Neuronal stem cell (in vitro differentiated cells): ENCODE data around the gene CFAP73.

Source experiments
- DNase-seq: peaks from one replicate; pipeline ENCODE4 v3.0.0-alpha.2; 2013; ENCODE audit warnings: low spot score
- H2AFZ ChIP-seq: one replicate; pipeline ENCODE4 v1.6.1; 2013; ENCODE audit warnings: mild to moderate bottlenecking, low read length, inconsistent platforms
- H2AK5ac ChIP-seq: 2 replicates; pipeline ENCODE4 v1.6.1; 2013; ENCODE audit warnings: low read depth, mild to moderate bottlenecking, inconsistent platforms, low read length, moderate library complexity, mixed read lengths
- H2BK120ac ChIP-seq: 2 replicates; pipeline ENCODE4 v1.6.1; 2013; ENCODE audit warnings: low read depth, mild to moderate bottlenecking, inconsistent platforms, low read length, moderate library complexity, mixed read lengths
- H2BK12ac ChIP-seq: one replicate; pipeline ENCODE4 v1.6.1; 2013; ENCODE audit warnings: low read length, inconsistent platforms
- H2BK15ac ChIP-seq: 2 replicates; pipeline ENCODE4 v1.6.1; 2013; ENCODE audit warnings: mild to moderate bottlenecking, low read length, inconsistent platforms, mixed read lengths
- H2BK5ac ChIP-seq: one replicate; pipeline ENCODE4 v1.6.1; 2013; ENCODE audit warnings: inconsistent platforms, mild to moderate bottlenecking, low read length, moderate library complexity
- H3K14ac ChIP-seq: one replicate; pipeline ENCODE4 v1.6.1; 2013; ENCODE audit warnings: low read length, inconsistent platforms
- H3K18ac ChIP-seq: 2 replicates; pipeline ENCODE4 v1.6.1; 2013; ENCODE audit warnings: low read length, inconsistent platforms
- H3K23ac ChIP-seq: 2 replicates; pipeline ENCODE4 v1.6.1; 2013; ENCODE audit warnings: low read depth, mild to moderate bottlenecking, mixed read lengths, low read length, inconsistent platforms; ENCODE audit not compliant: poor library complexity
- H3K27ac ChIP-seq: replicated peaks from 3 replicates; pipeline ENCODE4 v1.5.1; 2013; ENCODE audit warnings: low read length, inconsistent platforms
- H3K27me3 ChIP-seq, 3 experiments: 2 replicates each; pipeline ENCODE4 v1.6.1; 2013; ENCODE audit warnings: low read length in 3 of 3, mild to moderate bottlenecking in 2 of 3, inconsistent platforms in 1 of 3, low read depth in 1 of 3, mixed read lengths in 1 of 3, moderate library complexity in 1 of 3; ENCODE audit not compliant: control insufficient read depth in 3 of 3, insufficient read depth in 3 of 3
- H3K36me3 ChIP-seq, 2 donors: replicated peaks in 1 of 2; 2 replicates each; pipeline ENCODE4 v1.6.1; 2013; ENCODE audit warnings: low read length in 2 of 2; ENCODE audit not compliant: control insufficient read depth in 2 of 2, insufficient read depth in 2 of 2
- H3K4ac ChIP-seq: 2 replicates; pipeline ENCODE4 v1.6.1; 2013; ENCODE audit warnings: inconsistent platforms, mild to moderate bottlenecking, low read length, moderate library complexity
- H3K4me1 ChIP-seq, 2 donors: 1 replicate in 1 of 2; 2 replicates in 1 of 2; pipeline ENCODE4 v1.6.1; 2013; ENCODE audit warnings: low read length in 2 of 2, low read depth in 1 of 2; ENCODE audit not compliant: control insufficient read depth in 2 of 2, insufficient read depth in 1 of 2
- H3K4me2 ChIP-seq: one replicate; pipeline ENCODE4 v1.6.1; 2013; ENCODE audit warnings: mild to moderate bottlenecking, low read length, inconsistent platforms; ENCODE audit not compliant: insufficient read depth, poor library complexity, severe bottlenecking
- H3K4me3 ChIP-seq, 2 donors: 2 replicates each; pipeline ENCODE4 v1.5.1; 2013; ENCODE audit warnings: low read length in 2 of 2, mild to moderate bottlenecking in 2 of 2, inconsistent platforms in 1 of 2, moderate library complexity in 1 of 2
- H3K79me1 ChIP-seq: one replicate; pipeline ENCODE4 v1.6.1; 2013; ENCODE audit warnings: low read depth, mild to moderate bottlenecking, inconsistent platforms, low read length, moderate library complexity
- H3K9ac ChIP-seq: one replicate; pipeline ENCODE4 v1.6.1; 2013; ENCODE audit warnings: mild to moderate bottlenecking, low read depth, low read length, inconsistent platforms; ENCODE audit not compliant: poor library complexity
- H3K9me3 ChIP-seq, 2 donors: replicated peaks in 1 of 2; 2 replicates each; pipeline versions ENCODE3 to v1.6.1; 2013; ENCODE audit warnings: low read length in 2 of 2, mild to moderate bottlenecking in 2 of 2, inconsistent platforms in 1 of 2, low read depth in 1 of 2, mixed read lengths in 1 of 2, moderate library complexity in 1 of 2; ENCODE audit not compliant: control insufficient read depth in 2 of 2, insufficient read depth in 1 of 2
- H4K8ac ChIP-seq: one replicate; pipeline ENCODE4 v1.6.1; 2013; ENCODE audit warnings: low read depth, mild to moderate bottlenecking, inconsistent platforms, low read length, moderate library complexity
- H4K91ac ChIP-seq: one replicate; pipeline ENCODE4 v1.6.1; 2013; ENCODE audit warnings: low read length, low read depth, mild to moderate bottlenecking, inconsistent platforms; ENCODE audit not compliant: poor library complexity
- WGBS, 2 donors: extraction: QIAGEN DNeasy Blood & Tissue Kit; methylation state at CpG; one replicate each; pipeline ENCODE4 v1.1.7; 2013; ENCODE audit warnings: missing lambda C conversion rate in 2 of 2, mixed read lengths in 1 of 2; ENCODE audit not compliant: insufficient read length in 2 of 2, insufficient replicate concordance in 1 of 2; ENCODE audit errors: extremely low coverage in 2 of 2; 5-methylcytosine and 5-hydroxymethylcytosine counted together

The CFAP73 gene

DNA sequence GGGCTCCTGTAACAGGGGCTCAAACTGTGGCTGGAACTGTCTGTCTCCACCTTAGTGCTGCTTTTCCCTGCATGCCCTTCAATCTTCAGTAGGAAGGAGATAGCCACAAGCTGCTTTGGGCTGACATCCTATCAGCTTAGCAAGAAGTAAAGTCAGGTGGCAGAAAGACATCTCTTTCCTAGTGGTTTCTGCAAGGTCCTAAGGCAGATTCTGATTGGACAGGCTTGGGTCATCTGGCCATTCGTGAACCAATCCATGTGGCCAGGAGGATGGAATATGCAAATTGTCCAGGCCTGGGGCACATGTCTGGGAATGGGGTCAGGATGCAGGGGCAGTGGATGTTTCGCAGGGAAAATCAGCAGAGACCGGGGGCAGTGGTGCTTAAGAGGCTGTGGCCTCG is 41.2 kb downstream of the CFAP73 start:
- H2BK5ac ChIP-seq = no peak overlapping the region
- H2BK12ac ChIP-seq = no peak overlapping the region
- H4K91ac ChIP-seq = no peak overlapping the region
- peaks cover 3% of the 10 kb centered on the region for H3K79me1 ChIP-seq
- no peak overlapping the region for H3K14ac ChIP-seq
- H2AK5ac ChIP-seq = no peak overlapping the region
- H4K8ac ChIP-seq = no peak overlapping the region
- no peak overlapping the region for H3K4ac ChIP-seq
- no peaks in the 10 kb centered on the region for H3K9me3 ChIP-seq
- H2AFZ ChIP-seq = peak overlapping the region; percentile 24
- H2BK15ac ChIP-seq = no peak overlapping the region
- H3K4me2 ChIP-seq = no peak overlapping the region
- H3K23ac ChIP-seq = no peak overlapping the region
- H3K27me3 ChIP-seq = no peaks in the 10 kb centered on the region
- H2BK120ac ChIP-seq = no peak overlapping the region
- peaks cover 15 to 44% of the 10 kb centered on the region in 2 donors for H3K36me3 ChIP-seq
- no peak for DNase-seq
- WGBS, 2 donors = no CpG with 5 or more reads among the region's 4 CpGs
- H3K4me1 ChIP-seq = peaks cover 6 to 16% of the 10 kb centered on the region in 2 donors
- no peak overlapping the region for H3K4me3 ChIP-seq
- peak overlapping the region; percentile 28 for H3K27ac ChIP-seq
- no peak overlapping the region for H3K18ac ChIP-seq
- H3K9ac ChIP-seq = no peak overlapping the region

DNA sequence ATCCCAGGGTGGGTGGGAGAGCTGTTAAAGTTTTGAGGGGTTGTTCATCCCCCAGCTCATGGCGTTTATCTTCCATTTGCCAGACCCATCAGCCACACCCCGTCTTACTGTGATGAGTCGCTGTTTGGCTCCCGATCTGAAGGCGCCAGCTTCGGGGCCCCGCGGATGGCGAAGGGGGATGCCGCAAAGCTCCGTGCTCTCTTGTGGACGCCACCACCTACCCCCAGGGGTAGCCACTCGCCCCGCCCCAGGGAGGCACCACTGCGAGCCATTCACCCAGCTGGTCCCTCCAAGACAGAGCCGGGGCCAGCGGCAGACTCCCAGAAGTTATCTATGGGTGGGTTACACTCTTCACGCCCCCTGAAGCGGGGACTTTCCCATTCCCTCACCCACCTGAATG is 41.7 kb downstream of the CFAP73 start:
- Histone ChIP-seq H3K18ac (no peak overlapping the region), H2BK15ac (no peak overlapping the region), H3K9me3 (no peaks in the 10 kb centered on the region), H4K8ac (no peak overlapping the region), H3K4me3 (no peak overlapping the region), H4K91ac (no peak overlapping the region), H3K27ac (no peak overlapping the region), H2AFZ (peak overlapping the region; percentile 24), H3K4me1 (peaks cover 3 to 14% of the 10 kb centered on the region in 2 donors), H3K23ac (no peak overlapping the region), H3K4ac (no peak overlapping the region), H3K36me3 (peaks cover 15 to 44% of the 10 kb centered on the region in 2 donors), H3K14ac (no peak overlapping the region), H2AK5ac (no peak overlapping the region), H2BK120ac (no peak overlapping the region), H3K27me3 (no peaks in the 10 kb centered on the region), H3K79me1 (peaks cover 3% of the 10 kb centered on the region), H2BK5ac (no peak overlapping the region), H3K4me2 (no peak overlapping the region), H3K9ac (no peak overlapping the region), H2BK12ac (no peak overlapping the region)
- no CpG with 5 or more reads among the region's 19 CpGs for whole genome bisulfite sequencing, 2 donors
- DNase-seq = no peak

DNA sequence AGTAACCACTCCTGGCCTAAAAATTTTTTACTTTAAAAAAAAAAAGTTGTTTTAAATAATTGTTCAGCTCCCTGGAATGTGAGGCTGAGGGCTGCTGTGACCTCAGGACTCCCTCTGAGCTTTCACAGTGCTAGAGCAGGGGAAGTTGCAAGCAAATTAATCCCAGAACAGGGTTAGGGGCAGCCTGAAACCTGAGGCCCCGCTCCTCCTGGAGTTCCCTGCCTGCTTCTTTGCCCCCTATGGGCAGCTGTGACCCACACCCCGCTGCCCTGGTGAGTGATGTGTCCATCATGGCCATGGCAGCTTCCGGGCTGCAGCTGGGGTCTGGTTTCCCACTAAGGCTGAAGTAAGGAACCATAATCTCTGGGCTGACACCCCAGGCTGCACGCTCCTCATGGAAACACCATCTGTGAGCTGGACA is 45.5 kb downstream of the CFAP73 start:
- no peak overlapping the region for H4K91ac ChIP-seq
- no peak overlapping the region for H3K4me3 ChIP-seq
- H3K27me3 ChIP-seq = no peaks in the 10 kb centered on the region
- H3K23ac ChIP-seq = no peak overlapping the region
- H2AK5ac ChIP-seq = no peak overlapping the region
- H3K9me3 ChIP-seq = no peaks in the 10 kb centered on the region
- no peak overlapping the region for H2AFZ ChIP-seq
- H2BK5ac ChIP-seq = no peak overlapping the region
- H2BK120ac ChIP-seq = no peak overlapping the region
- peaks cover 13 to 23% of the 10 kb centered on the region in 2 donors for H3K36me3 ChIP-seq
- no peaks in the 10 kb centered on the region for H3K79me1 ChIP-seq
- no peak overlapping the region for H2BK15ac ChIP-seq
- no peak overlapping the region for H3K27ac ChIP-seq
- H3K4me2 ChIP-seq = no peak overlapping the region
- H2BK12ac ChIP-seq = no peak overlapping the region
- H3K9ac ChIP-seq = no peak overlapping the region
- H4K8ac ChIP-seq = no peak overlapping the region
- no peak overlapping the region for H3K4ac ChIP-seq
- H3K18ac ChIP-seq = peak overlapping the region; percentile 19
- peaks cover 4 to 9% of the 10 kb centered on the region in 2 donors for H3K4me1 ChIP-seq
- no CpG with 5 or more reads among the region's 4 CpGs for WGBS, 2 donors
- DNase-seq = no peak
- no peak overlapping the region for H3K14ac ChIP-seq

DNA sequence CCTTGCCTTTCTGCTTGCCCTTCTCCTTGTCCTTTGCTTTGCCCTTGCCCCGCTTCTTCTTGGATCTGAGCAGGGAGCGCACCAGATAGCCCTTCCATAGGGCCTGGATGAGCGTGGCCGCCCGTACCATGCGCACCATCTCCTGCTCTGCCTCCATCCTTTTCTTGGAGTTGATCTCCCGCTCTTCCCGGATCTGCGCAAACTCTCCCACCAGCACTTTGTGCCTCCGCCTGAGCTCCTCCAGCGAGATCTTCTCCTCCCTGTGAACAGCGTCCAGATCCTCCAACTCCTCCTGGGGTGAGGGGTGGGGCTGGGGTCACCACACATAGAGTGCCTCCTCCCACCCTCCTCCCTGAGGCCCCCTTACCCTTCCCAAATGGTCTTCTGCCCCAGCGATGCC is 46.1 kb downstream of the CFAP73 start:
- no peak overlapping the region for H2AFZ ChIP-seq
- no peaks in the 10 kb centered on the region for H3K9me3 ChIP-seq
- no peak overlapping the region for H2BK12ac ChIP-seq
- H3K79me1 ChIP-seq = no peaks in the 10 kb centered on the region
- H3K4me2 ChIP-seq = no peak overlapping the region
- no peak overlapping the region for H3K9ac ChIP-seq
- H4K8ac ChIP-seq = no peak overlapping the region
- H3K4me3 ChIP-seq = no peak overlapping the region
- H2BK120ac ChIP-seq = no peak overlapping the region
- H2BK15ac ChIP-seq = no peak overlapping the region
- no peak overlapping the region for H3K14ac ChIP-seq
- H3K36me3 ChIP-seq = peaks cover 11 to 23% of the 10 kb centered on the region in 2 donors
- H2BK5ac ChIP-seq = no peak overlapping the region
- no peak overlapping the region for H3K4ac ChIP-seq
- no peak overlapping the region for H2AK5ac ChIP-seq
- H3K27me3 ChIP-seq = no peaks in the 10 kb centered on the region
- no peak overlapping the region for H3K18ac ChIP-seq
- WGBS, 2 donors = no CpG with 5 or more reads among the region's 13 CpGs
- no peak overlapping the region for H3K27ac ChIP-seq
- H4K91ac ChIP-seq = no peak overlapping the region
- H3K23ac ChIP-seq = no peak overlapping the region
- peaks cover 4 to 9% of the 10 kb centered on the region in 2 donors for H3K4me1 ChIP-seq
- no peak for DNase-seq
